HepG2 (cell line): ENCODE results near the gene CFAP119. TPM values are rescaled to one million over a fixed set of nuclear protein-coding genes. Genes with fewer than 3 reads are reported as not detected.

Source experiments
- ARID3A ChIP-seq: IDR thresholded peaks from 2 replicates; pipeline ENCODE4 v1.6.1; 2012; ENCODE audit warnings: low read depth, low read length, improper control_type of control experiment
- ARNT ChIP-seq: fragments of 450-650 bp; IDR thresholded peaks from 2 replicates; pipeline ENCODE4 v1.6.1; 2017
- CC2D1A ChIP-seq: sonication (generic); formaldehyde crosslinking; IDR thresholded peaks from 2 replicates; pipeline ENCODE4 v1.8.1; 2023; ENCODE audit warnings: mild to moderate bottlenecking, missing genetic modification reagents
- HDAC1 ChIP-seq: sonication (generic); formaldehyde crosslinking; IDR thresholded peaks from 2 replicates; pipeline ENCODE4 v1.5.1; 2020; ENCODE audit warnings: mild to moderate bottlenecking, missing genetic modification reagents
- JUN ChIP-seq: sonication (generic); formaldehyde crosslinking; IDR thresholded peaks from 2 replicates; pipeline ENCODE4 v1.4.0; 2020; ENCODE audit warnings: mild to moderate bottlenecking, missing genetic modification reagents
- KDM2A ChIP-seq: sonication (generic); formaldehyde crosslinking; IDR thresholded peaks from 2 replicates; pipeline ENCODE4 v1.4.0; 2020; ENCODE audit warnings: low read depth, missing genetic modification reagents, borderline replicate concordance
- KLF9 ChIP-seq: IDR thresholded peaks from 2 replicates; pipeline ENCODE4 v1.6.1; 2016; ENCODE audit warnings: low read depth
- NR2F6 ChIP-seq, 2 experiments: IDR thresholded peaks; 2 replicates each; pipeline ENCODE4 v1.6.1; 2016; ENCODE audit warnings: antibody characterized with exemption in 1 of 2, mild to moderate bottlenecking in 1 of 2
- POLR2G ChIP-seq: fragments of 200-400 bp; formaldehyde crosslinking; IDR thresholded peaks from 2 replicates; pipeline ENCODE4 v1.6.1; 2018; ENCODE audit warnings: mild to moderate bottlenecking, low read depth, low read length, moderate library complexity
- RBAK ChIP-seq: sonication (generic); formaldehyde crosslinking; IDR thresholded peaks from 2 replicates; pipeline ENCODE4 v1.5.1; 2020; ENCODE audit warnings: mild to moderate bottlenecking, missing genetic modification reagents
- RFXAP ChIP-seq: sonication (generic); formaldehyde crosslinking; IDR thresholded peaks from 2 replicates; pipeline ENCODE4 v1.4.0; 2020; ENCODE audit warnings: missing genetic modification reagents, borderline replicate concordance
- RXRA ChIP-seq: sonication (generic); formaldehyde crosslinking; IDR thresholded peaks from 2 replicates; pipeline ENCODE4 v1.5.1; 2020; ENCODE audit warnings: missing genetic modification reagents
- SNAPC2 ChIP-seq: sonication (generic); formaldehyde crosslinking; IDR thresholded peaks from 2 replicates; pipeline ENCODE4 v1.8.1; 2022; ENCODE audit warnings: mild to moderate bottlenecking, missing genetic modification reagents
- SOX6 ChIP-seq, 2 experiments: fragments of 450-650 bp in 1 of 2; sonication (generic) in 1 of 2; formaldehyde crosslinking in 1 of 2; IDR thresholded peaks; 2 replicates each; pipeline versions ENCODE4 v1.4.0 to v1.6.1; 2017 to 2020; ENCODE audit warnings: antibody characterized with exemption in 1 of 2, mild to moderate bottlenecking in 1 of 2, missing genetic modification reagents in 1 of 2
- SP140L ChIP-seq: sonication (generic); formaldehyde crosslinking; IDR thresholded peaks from 2 replicates; pipeline ENCODE4 v1.4.0; 2020; ENCODE audit warnings: missing genetic modification reagents, borderline replicate concordance
- SPEN ChIP-seq: sonication (generic); formaldehyde crosslinking; IDR thresholded peaks from 2 replicates; pipeline ENCODE4 v1.5.1; 2020; ENCODE audit warnings: low read depth, mild to moderate bottlenecking, missing genetic modification reagents
- SRSF4 ChIP-seq: fragments of 200-400 bp; formaldehyde crosslinking; IDR thresholded peaks from one replicate; pipeline ENCODE4 v1.6.1; 2018; ENCODE audit warnings: mild to moderate bottlenecking, low read depth, low read length, moderate library complexity; ENCODE audit not compliant: poor library complexity, severe bottlenecking
- ZFY ChIP-seq: sonication (generic); formaldehyde crosslinking; IDR thresholded peaks from 2 replicates; pipeline ENCODE4 v1.4.0; 2020; ENCODE audit warnings: missing genetic modification reagents
- ZNF101 ChIP-seq: sonication (generic); formaldehyde crosslinking; IDR thresholded peaks from 2 replicates; pipeline ENCODE4 v1.4.0; 2020; ENCODE audit warnings: mild to moderate bottlenecking, low read depth, missing genetic modification reagents, borderline replicate concordance
- ZNF367 ChIP-seq: sonication (generic); formaldehyde crosslinking; IDR thresholded peaks from 2 replicates; pipeline ENCODE4 v1.4.0; 2020; ENCODE audit warnings: missing genetic modification reagents, borderline replicate concordance
- ZNF607 ChIP-seq: sonication (generic); formaldehyde crosslinking; IDR thresholded peaks from 2 replicates; pipeline ENCODE4 v1.5.1; 2020; ENCODE audit warnings: missing genetic modification reagents, mild to moderate bottlenecking, borderline replicate concordance
- ZSCAN5A ChIP-seq: sonication (generic); formaldehyde crosslinking; IDR thresholded peaks from 2 replicates; pipeline ENCODE4 v1.8.0; 2022; ENCODE audit warnings: mild to moderate bottlenecking, missing genetic modification reagents, borderline replicate concordance
- polyA plus RNA-seq, 8 experiments: library from polyadenylated mRNA; depleted of rRNA in 3 of 8; stranded (reverse) in 7 of 8; unstranded in 1 of 8; fragments of >200 nt; fragmentation: Illumina TruSeq in 4 of 8; extraction: Trizol in 4 of 8; gene quantifications; 2 replicates each; pipeline versions ENCODE4 v1.2.1 to v1.2.3, GENCODE V29; 2011 to 2016; ENCODE audit warnings: low read depth in 4 of 8, missing spikeins in 1 of 8, mixed read lengths in 1 of 8; ENCODE audit not compliant: insufficient read depth in 1 of 8
- total RNA-seq, 5 experiments: library from RNA; depleted of rRNA; stranded (reverse); fragments of >200 nt; fragmentation: Illumina TruSeq; extraction: Trizol; gene quantifications; 2 replicates each; pipeline ENCODE4 v1.2.3, GENCODE V29; 2016; ENCODE audit warnings: low read depth in 1 of 5

The CFAP119 gene
- total and polyA plus RNA-seq, 2 of the 13 experiments (the other 11 are each of a cell fraction or from before 2014, with no cell fraction given): 6.4 TPM

- TF ChIP-seq ARNT (no peak), ZNF101 (no peak), SNAPC2 (CRISPR knock-in tag) (no peak), SRSF4 (no peak), RBAK (CRISPR knock-in tag) (no peak), ZNF367 (no peak), ZFY (CRISPR knock-in tag) (no peak), NR2F6 (IDR thresholded peaks at IDR 0.05) (0 out of 2 replicates have a peak, but pooled peaks have one; percentile 14), NR2F6 (CRISPR knock-in tag; IDR thresholded peaks at IDR 0.05) (no peak), ARID3A (peak; percentile 77), HDAC1 (CRISPR knock-in tag) (peak; percentile 43; the same call in 1 of the 2 replicates), SPEN (CRISPR knock-in tag) (no peak), RFXAP (no peak), SP140L (CRISPR knock-in tag) (no peak), SOX6 (IDR thresholded peaks at IDR 0.05) (no peak), SOX6 (CRISPR knock-in tag; IDR thresholded peaks at IDR 0.05) (no peak; the same call in 1 of the 2 replicates), ZSCAN5A (CRISPR knock-in tag) (no peak), CC2D1A (CRISPR knock-in tag) (no peak), ZNF607 (CRISPR knock-in tag) (no peak), RXRA (peak; percentile 68; the same call in 1 of the 2 replicates), POLR2G (no peak), KDM2A (no peak), JUN (peak; percentile 73), KLF9 (CRISPR knock-in tag) (no peak)
- TF ChIP-seq, all 625 proteins: peak for 55
Observed at GRCh38 chr16:30745082-30745481, 16.8 kb downstream of the CFAP119 start (continued).
